Esophagus squamous epithelium (tissue), 5 donors: ENCODE data around the gene CLPSL1. TPM values are rescaled to one million over a fixed set of nuclear protein-coding genes. Genes with fewer than 3 reads are reported as not detected.
"Not testable (repeated sequence)": the region's sequence is repeated elsewhere in the genome, so short reads cannot be mapped to it uniquely, and the experiment has no call there.

Experiments
- DNase-seq: peaks from one replicate; lab custom pipeline; 2025; lab: John Stamatoyannopoulos, UW
- H3K27ac ChIP-seq, 4 donors: fragments of 200-600 bp; sonication (generic); one replicate each; pipeline ENCODE4 v1.5.1; 2016 to 2019; ENCODE audit warnings: mild to moderate bottlenecking in 1 of 4
- H3K27me3 ChIP-seq, 4 donors: fragments of 200-600 bp; sonication (generic); 1 replicate in 3 of 4; 2 replicates in 1 of 4; pipeline versions ENCODE4 v1.5.1 to v1.6.0; 2017 to 2021; ENCODE audit warnings: antibody characterized with exemption in 1 of 4
- H3K36me3 ChIP-seq, 3 donors: fragments of 200-600 bp; sonication (generic); one replicate each; pipeline ENCODE4 v1.5.1; 2016 to 2019
- H3K4me1 ChIP-seq, 3 donors: fragments of 200-600 bp; sonication (generic); one replicate each; pipeline ENCODE4 v1.5.1; 2017 to 2019
- H3K4me3 ChIP-seq, 4 donors: fragments of 200-600 bp; sonication (generic); 1 replicate in 3 of 4; 2 replicates in 1 of 4; pipeline ENCODE4 v1.5.1; 2016 to 2019; ENCODE audit warnings: mild to moderate bottlenecking in 2 of 4, moderate library complexity in 1 of 4
- H3K9me3 ChIP-seq, 3 donors: fragments of 200-600 bp; sonication (generic); one replicate each; pipeline ENCODE4 v1.5.1; 2016 to 2019
- CTCF ChIP-seq, 6 experiments: fragments of 450-650 bp in 4 of 6; fragments of 200-600 bp in 2 of 6; sonication (generic) in 2 of 6; IDR thresholded peaks; one replicate each; pipeline ENCODE4 v1.5.1; 2016 to 2019; ENCODE audit warnings: antibody characterized with exemption in 6 of 6, mild to moderate bottlenecking in 4 of 6, moderate library complexity in 4 of 6
- POLR2A ChIP-seq, 4 donors: fragments of 450-650 bp; IDR thresholded peaks; one replicate each; pipeline ENCODE4 v1.6.1; 2017; ENCODE audit warnings: antibody characterized with exemption in 4 of 4, mild to moderate bottlenecking in 4 of 4, moderate library complexity in 3 of 4
- WGBS, 2 donors: methylation state at CpG; one replicate each; pipeline ENCODE4 v1.1.5; 2018; 5-methylcytosine and 5-hydroxymethylcytosine counted together
- intact Hi-C: fragments of 100-400 bp; cut with DNase I; formaldehyde crosslinking; loops from one replicate; pipeline ENCODE4 v1.15.0; 2022
- total RNA-seq, 4 donors: library from RNA; depleted of rRNA; stranded (reverse); fragments of >200 nt; gene quantifications; one replicate each; pipeline ENCODE4 v1.1.0, GENCODE V29; 2016
- donor health status: DM: yes; HTN: yes; CAD: no.

CLPSL1 gene
- total RNA-seq = not detected

DNA sequence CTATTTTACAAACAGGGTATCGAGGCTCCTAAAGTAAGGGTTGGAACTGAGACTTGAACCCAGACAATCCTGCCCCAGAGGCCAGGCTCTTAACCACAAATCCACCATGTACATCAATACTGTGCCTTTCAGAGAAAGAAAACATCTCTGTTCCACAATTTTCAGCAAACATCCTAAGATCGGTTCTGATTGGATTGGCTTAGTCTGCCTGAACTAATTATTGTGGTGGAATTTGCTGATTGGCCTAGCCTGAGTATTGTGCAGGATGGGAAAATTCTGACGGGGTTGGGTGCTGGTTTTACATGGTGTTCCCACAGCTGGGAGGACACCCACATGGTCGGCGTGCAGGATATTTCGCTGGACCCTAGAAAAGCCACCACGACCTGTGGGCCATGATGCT, at the start of gene CLPSL1:
Gene CLPSL1, plus strand, starts transcription at position 301 of the 400 bp plus-strand sequence. Its CDS starts 92 bp downstream, at position 393.
- WGBS, 2 donors = 80 to 86% methylated on average over 6 to 7 of the region's 7 CpGs
- H3K9me3 ChIP-seq = no peaks in the 10 kb centered on the region
- no peaks in the 10 kb centered on the region for H3K36me3 ChIP-seq
- H3K27ac ChIP-seq = no peak within 1 kb of the TSS
- peaks cover 9 to 20% (median 9%) of the 10 kb centered on the region in 3 donors for H3K4me1 ChIP-seq
- TF ChIP-seq CTCF (IDR thresholded peaks at IDR 0.05) (no peak), POLR2A (IDR thresholded peaks at IDR 0.05) (no peak)
- intact Hi-C loops = no loop called here
- H3K4me3 ChIP-seq = no peak within 1 kb of the TSS
- no peak for DNase-seq
- H3K27me3 ChIP-seq = peaks cover 0 to 42% (median 5%) of the 10 kb centered on the region in 4 donors

GRCh38 chr6:35731414-35731735, 49.4 kb upstream of the CLPSL1 start:
- intact Hi-C loops = no loop called here
- Histone ChIP-seq H3K4me3 (peak overlapping the region; percentile 53 to 68 (median 64)), H3K4me1 (peaks cover 85 to 100% (median 89%) of the 10 kb centered on the region in 3 donors), H3K27ac (peak overlapping the region; percentile 99 to 100 (median 100)), H3K27me3 (no peaks in the 10 kb centered on the region), H3K36me3 (no peaks in the 10 kb centered on the region), H3K9me3 (no peaks in the 10 kb centered on the region)
- no peak for TF ChIP-seq CTCF (IDR thresholded peaks at IDR 0.05)
- TF ChIP-seq POLR2A (IDR thresholded peaks at IDR 0.05) = peak in 3 of 4 donors; percentile 66 to 89 (median 81)
- DNase-seq = peak; percentile 80
- 0% methylated on average over 5 of the region's 23 CpGs; no CpG with 5 or more reads in 1 of the 2 donors for WGBS, 2 donors

GRCh38 chr6:35731736-35732532, 48.9 kb upstream of the CLPSL1 start:
- H3K9me3 ChIP-seq = no peaks in the 10 kb centered on the region
- peak overlapping the region; percentile 99 to 100 (median 100) for H3K27ac ChIP-seq
- peak; percentile 84 for DNase-seq
- TF ChIP-seq CTCF (IDR thresholded peaks at IDR 0.05) (peak in 3 of 6 experiments; percentile 7 to 18 (median 16)), POLR2A (IDR thresholded peaks at IDR 0.05) (peak in 3 of 4 donors; percentile 6 to 68 (median 63))
- intact Hi-C loops = no loop called here
- peak overlapping the region; percentile 53 to 68 (median 64) for H3K4me3 ChIP-seq
- no peaks in the 10 kb centered on the region for H3K27me3 ChIP-seq
- H3K4me1 ChIP-seq = peaks cover 80 to 100% (median 84%) of the 10 kb centered on the region in 3 donors
- 0% methylated on average over 5 to 9 of the region's 61 CpGs for WGBS, 2 donors
- no peaks in the 10 kb centered on the region for H3K36me3 ChIP-seq

GRCh38 chr6:35733633-35734032, 47.2 kb upstream of the CLPSL1 start:
- WGBS, 2 donors = 25 to 61% methylated on average over 8 of the region's 8 CpGs
- intact Hi-C loops = no loop called here
- DNase-seq = no peak
- no peaks in the 10 kb centered on the region for H3K27me3 ChIP-seq
- H3K4me3 ChIP-seq = no peak overlapping the region
- TF ChIP-seq POLR2A (IDR thresholded peaks at IDR 0.05) = no peak
- TF ChIP-seq CTCF (IDR thresholded peaks at IDR 0.05) = peak in 1 of 6 experiments; percentile 5
- H3K27ac ChIP-seq = peak overlapping the region; percentile 99 to 100 (median 100)
- peaks cover 68 to 92% (median 74%) of the 10 kb centered on the region in 3 donors for H3K4me1 ChIP-seq
- H3K36me3 ChIP-seq = no peaks in the 10 kb centered on the region
- H3K9me3 ChIP-seq = no peaks in the 10 kb centered on the region

- Histone ChIP-seq H3K27ac (peak overlapping the region; percentile 99 to 100 (median 100)), H3K4me1 (peaks cover 62 to 85% (median 67%) of the 10 kb centered on the region in 3 donors)
- H3K27me3 ChIP-seq, DNase-seq, H3K36me3 ChIP-seq, H3K9me3 ChIP-seq, H3K4me3 ChIP-seq, intact Hi-C loops: not testable (repeated sequence)
- 77 to 96% methylated on average over 12 of the region's 12 CpGs for WGBS, 2 donors
Observed at GRCh38 chr6:35734319-35734718, 46.5 kb upstream of the CLPSL1 start.
